ENCODE measurements around the gene INHBA. TPM values are rescaled to one million over a fixed set of nuclear protein-coding genes. Genes with fewer than 3 reads are reported as not detected.

The INHBA gene
- total and polyA plus RNA-seq, 2 of the 4 experiments (the other 2 are of a cell fraction) = 60.2 to 112 TPM

DNA sequence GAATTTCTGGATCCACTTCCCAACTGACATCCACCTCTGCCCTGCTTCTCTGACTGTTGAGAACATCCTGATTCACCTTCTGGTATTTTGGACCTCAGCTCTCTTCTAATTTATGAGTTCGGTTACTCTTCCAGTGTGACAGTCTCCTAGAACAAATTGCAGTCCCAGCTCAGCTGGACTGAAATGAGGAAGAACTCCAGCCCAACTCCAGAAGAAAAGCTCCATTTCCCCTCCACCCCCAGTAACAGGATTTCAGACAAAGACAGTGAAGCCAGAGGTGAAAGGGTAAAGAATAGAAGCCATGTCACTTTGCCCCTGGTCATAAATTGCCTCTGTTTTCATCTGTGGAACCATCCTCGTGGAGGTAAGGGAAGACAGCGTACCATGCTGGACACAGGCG lies 26.2 kb upstream of the INHBA start:
- H2BK15ac ChIP-seq (ENCODE audit: low read depth, low read length) = peak overlapping the region; percentile 50; the same call in 1 of the 3 replicates
- H2BK20ac ChIP-seq (ENCODE audit: low read depth, low read length) = peak overlapping the region; percentile 20; the same call in 1 of the 2 replicates
- H2AK9ac ChIP-seq (replicated peaks; ENCODE audit: low read depth, low read length, poor library complexity) = no peak overlapping the region
- no peak overlapping the region for H4K5ac ChIP-seq (ENCODE audit: low read depth, low read length)
- DNase-seq = no peak
- no peaks in the 10 kb centered on the region for H4K20me1 ChIP-seq (ENCODE audit: insufficient read depth, low read length)
- H3K4me3 ChIP-seq (ENCODE audit: insufficient read depth, low read depth, low read length) = no peak overlapping the region
- no peak overlapping the region for H3K4me2 ChIP-seq (ENCODE audit: low read depth, low read length)
- H3K9me3 ChIP-seq (ENCODE audit: control insufficient read depth, insufficient read depth, low read length) = peaks cover 2% of the 10 kb centered on the region; the same call in 1 of the 2 replicates
- TF ChIP-seq, protein P1, sequence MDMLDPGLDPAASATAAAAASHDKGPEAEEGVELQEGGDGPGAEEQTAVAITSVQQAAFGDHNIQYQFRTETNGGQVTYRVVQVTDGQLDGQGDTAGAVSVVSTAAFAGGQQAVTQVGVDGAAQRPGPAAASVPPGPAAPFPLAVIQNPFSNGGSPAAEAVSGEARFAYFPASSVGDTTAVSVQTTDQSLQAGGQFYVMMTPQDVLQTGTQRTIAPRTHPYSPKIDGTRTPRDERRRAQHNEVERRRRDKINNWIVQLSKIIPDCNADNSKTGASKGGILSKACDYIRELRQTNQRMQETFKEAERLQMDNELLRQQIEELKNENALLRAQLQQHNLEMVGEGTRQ (IDR thresholded peaks at IDR 0.05; ENCODE audit: low read depth, low read length) = no peak
- TF ChIP-seq POLR2A (IDR thresholded peaks at IDR 0.05; ENCODE audit: low read depth, low read length) = no peak
- no peak overlapping the region for H3K56ac ChIP-seq (ENCODE audit: extremely low read depth, insufficient read depth, low read length)
- no peaks in the 10 kb centered on the region for H3K27me3 ChIP-seq (ENCODE audit: control insufficient read depth, insufficient read depth, low read length)
- 100% methylated on average over 1 of the region's 4 CpGs; no CpG with 5 or more reads in 1 of the 2 experiments for WGBS, 2 experiments (ENCODE audit: extremely low coverage in 2 of 2, insufficient read length in 1 of 2)
- peak overlapping the region; percentile 13; the same call in 1 of the 2 replicates for H2AK5ac ChIP-seq (ENCODE audit: low read depth, low read length)
- H3K4me1 ChIP-seq (ENCODE audit: control insufficient read depth, insufficient read depth, low read length) = peaks cover 2% of the 10 kb centered on the region
- no peak overlapping the region for H3K4ac ChIP-seq (ENCODE audit: low read depth, low read length)
- H2BK120ac ChIP-seq (ENCODE audit: low read depth, low read length) = no peak overlapping the region
- no peak overlapping the region for H4K91ac ChIP-seq (ENCODE audit: insufficient read depth, low read depth, low read length)
- peaks cover 7% of the 10 kb centered on the region for H3K9me1 ChIP-seq (ENCODE audit: insufficient read depth, low read length)
- no peaks in the 10 kb centered on the region for H3K36me3 ChIP-seq (ENCODE audit: control insufficient read depth, insufficient read depth, low read length)
- no peak overlapping the region for H3K9ac ChIP-seq (ENCODE audit: low read depth, low read length)
- ChIA-PET POLR2A (ENCODE audit: unreplicated experiment) (no interaction called here), CTCF (no interaction called here)
- H3K18ac ChIP-seq (ENCODE audit: low read depth, low read length) = no peak overlapping the region
- in situ Hi-C loops (cut with MboI; ENCODE audit: low sequenced_read_pairs) (no loop called here), intact Hi-C loops (cut with micrococcal nuclease) (no loop called here), dilution Hi-C loops (cut with HindIII; ENCODE audit: low sequenced_read_pairs, unreplicated experiment) (no loop called here)
- no peak overlapping the region for H2AFZ ChIP-seq (replicated peaks; ENCODE audit: low read length, poor library complexity)
- H3K27ac ChIP-seq (ENCODE audit: insufficient read depth, low read length) = no peak overlapping the region
- H4K8ac ChIP-seq (ENCODE audit: low read depth in 2 of 2, low read length in 2 of 2) = no peak overlapping the region
- no peak for ATAC-seq (ENCODE audit: low read depth)
- no peak overlapping the region for H3K14ac ChIP-seq (replicated peaks; ENCODE audit: low read depth, low read length)
- no peak overlapping the region for H2BK5ac ChIP-seq (ENCODE audit: low read depth, low read length, poor library complexity, severe bottlenecking)
- H3K23ac ChIP-seq (ENCODE audit: low read depth, low read length) = no peak overlapping the region
- BruUV-seq (replicated peaks) = no TSS peak
- no peaks in the 10 kb centered on the region; a peak in 1 of 4 replicates for H3K79me1 ChIP-seq (ENCODE audit: low read depth in 1 of 2, low read length in 2 of 2)

Measured in IMR-90 (cell line).